Stimulated activated CD8-positive, alpha-beta memory T cell treated with anti-CD3 and anti-CD28 coated beads, Interleukin-4, amount 100 ng/mL, for 48 hours (primary cell): ENCODE results near the gene CHAF1A.

Source experiments
- DNase-seq: peaks from one replicate; pipeline ENCODE4 v3.0.0-alpha.2; 2020

The CHAF1A gene

GRCh38 chr19:4406626-4407025, 4.2 kb downstream of the CHAF1A start:
- DNase-seq: no peak

DNA sequence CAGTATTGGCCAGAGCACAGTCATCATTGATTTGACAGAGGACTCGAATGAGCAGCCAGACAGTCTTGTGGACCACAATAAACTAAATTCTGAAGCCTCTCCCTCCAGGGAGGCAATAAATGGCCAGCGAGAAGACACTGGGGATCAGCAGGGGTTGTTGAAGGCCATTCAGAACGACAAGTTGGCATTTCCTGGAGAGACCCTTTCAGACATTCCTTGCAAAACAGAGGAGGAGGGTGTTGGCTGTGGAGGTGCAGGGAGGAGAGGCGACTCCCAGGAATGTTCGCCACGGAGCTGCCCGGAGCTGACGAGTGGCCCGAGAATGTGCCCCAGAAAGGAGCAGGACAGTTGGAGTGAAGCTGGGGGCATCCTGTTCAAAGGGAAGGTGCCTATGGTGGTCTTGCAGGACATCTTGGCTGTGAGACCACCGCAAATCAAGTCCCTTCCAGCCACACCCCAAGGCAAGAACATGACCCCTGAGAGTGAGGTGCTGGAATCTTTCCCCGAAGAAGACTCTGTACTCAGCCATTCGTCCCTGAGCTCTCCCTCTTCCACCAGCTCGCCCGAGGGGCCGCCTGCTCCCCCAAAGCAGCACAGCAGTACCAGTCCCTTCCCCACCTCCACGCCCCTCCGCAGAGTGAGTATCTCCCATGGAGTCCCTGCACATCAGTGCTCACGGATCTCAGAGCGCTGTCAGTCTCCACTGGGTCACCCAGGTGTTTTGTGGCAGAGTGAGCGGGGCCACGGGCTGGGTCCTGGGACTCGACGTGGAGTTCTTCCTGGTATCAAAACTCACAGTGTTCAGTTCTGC, 6.9 kb downstream of the CHAF1A start:
- DNase-seq: no peak

DNA sequence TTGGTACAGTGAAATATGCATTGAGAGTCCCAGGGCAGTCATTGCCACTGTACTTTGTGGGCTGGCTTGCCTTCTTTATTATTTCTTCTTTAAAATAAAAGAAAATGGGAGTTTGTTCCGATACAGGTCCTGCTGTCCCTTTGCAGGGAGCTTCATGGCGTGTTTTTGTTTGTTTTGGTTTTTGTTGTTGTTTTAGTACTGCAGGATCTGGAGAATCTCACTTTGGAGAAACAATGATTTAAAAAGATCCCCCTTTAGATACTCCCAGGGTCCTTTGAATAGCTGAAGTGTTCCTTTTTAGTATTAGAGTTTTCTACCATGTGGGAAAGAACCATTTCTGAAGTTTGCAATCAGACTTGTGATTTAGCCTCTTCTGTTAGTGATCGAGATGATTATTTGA, 11.1 kb downstream of the CHAF1A start:
- no peak for DNase-seq

- DNase-seq: no peak
Measured at GRCh38 chr19:4414144-4414799, 11.8 kb downstream of the CHAF1A start.

DNA sequence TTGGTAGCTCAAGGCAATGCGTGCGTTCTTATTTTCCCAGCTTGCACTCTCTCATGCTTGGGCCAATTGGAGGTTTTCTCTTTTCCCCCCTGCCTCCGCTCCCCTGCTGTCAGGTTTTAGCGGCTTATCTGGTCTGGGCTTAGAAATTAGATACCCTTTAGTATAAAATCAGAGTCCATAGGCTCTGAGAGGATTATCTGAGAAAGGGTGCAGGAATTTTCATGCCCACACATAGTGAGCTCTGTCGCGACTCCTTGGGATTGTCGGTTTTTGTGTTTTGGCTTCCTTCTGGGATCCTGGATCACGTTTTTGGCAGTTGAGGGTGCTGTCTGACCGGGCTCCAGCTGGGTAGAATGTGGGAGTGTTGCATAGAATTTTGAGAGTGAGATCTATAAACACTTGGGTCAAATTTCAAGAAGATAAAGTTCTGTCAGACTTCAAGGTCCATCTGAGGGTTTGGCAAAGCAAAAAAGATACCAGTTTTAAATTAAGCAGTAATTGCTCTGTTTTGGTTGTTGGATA, 12.4 kb downstream of the CHAF1A start:
- DNase-seq: no peak

DNA sequence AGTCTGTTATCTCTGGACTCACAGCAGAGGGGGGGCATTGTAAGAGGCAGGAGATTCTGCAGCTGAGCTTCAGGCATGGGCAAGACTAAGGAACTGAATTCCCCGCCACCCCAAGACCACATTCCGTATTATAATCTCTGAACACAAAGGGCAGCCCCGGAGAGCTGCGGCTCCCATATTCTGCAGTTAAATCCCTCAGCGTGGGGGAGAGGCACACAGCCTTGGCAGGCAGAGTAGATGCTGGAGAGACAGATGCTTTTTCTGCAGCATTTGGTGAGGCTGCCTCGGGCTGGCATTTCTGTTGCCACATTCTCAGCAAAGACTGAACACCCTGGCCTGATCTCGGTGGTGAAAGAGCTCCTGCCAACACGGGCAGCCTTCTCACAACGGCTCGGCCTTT, 12.9 kb downstream of the CHAF1A start:
- no peak for DNase-seq

DNA sequence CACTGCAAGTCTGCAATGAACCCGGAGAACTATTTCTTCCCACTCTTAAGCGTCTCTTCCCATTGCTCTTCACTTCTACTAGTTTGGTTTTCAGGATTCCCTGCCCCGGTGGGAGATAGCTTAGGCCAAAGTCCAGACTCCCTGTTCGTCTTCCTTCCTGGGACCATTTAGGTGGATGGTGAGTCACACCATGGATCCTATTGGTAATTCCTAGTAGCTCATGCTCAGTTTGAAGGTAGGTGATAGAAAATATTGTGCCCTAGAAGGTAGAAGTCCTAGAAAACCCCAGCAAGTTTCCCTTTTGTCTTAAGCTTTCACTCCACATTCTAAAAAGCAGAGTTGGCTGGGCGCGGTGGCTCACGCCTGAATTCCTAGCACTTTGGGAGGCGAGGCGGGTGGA, 13.8 kb downstream of the CHAF1A start:
- DNase-seq: no peak

- DNase-seq: no peak
Measured at GRCh38 chr19:4423416-4424126, 21.1 kb downstream of the CHAF1A start.

DNA sequence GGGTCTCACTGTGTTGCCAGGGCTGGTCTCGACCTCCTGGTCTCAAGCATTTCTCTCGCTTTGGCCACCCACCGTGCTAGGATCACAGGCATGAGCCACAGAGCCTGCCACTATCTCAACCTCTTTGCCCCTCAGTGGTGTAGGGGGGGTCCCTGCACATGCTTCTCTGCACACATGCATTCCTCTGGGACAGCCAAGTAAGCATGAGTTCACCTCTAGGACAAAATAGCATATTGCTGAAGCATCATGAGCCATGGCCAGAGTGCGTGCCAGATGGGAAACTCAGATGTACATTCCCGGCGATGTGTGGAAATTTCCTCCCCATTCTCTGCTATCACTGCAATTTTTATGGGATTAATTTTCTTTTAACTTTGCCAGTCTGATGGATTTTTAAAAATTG, 23.1 kb downstream of the CHAF1A start:
- DNase-seq: no peak

- DNase-seq: no peak
Measured at GRCh38 chr19:4428326-4428975, 26.0 kb downstream of the CHAF1A start.

GRCh38 chr19:4429256-4429655, 26.8 kb downstream of the CHAF1A start:
- no peak for DNase-seq

- no peak for DNase-seq
Measured at GRCh38 chr19:4429771-4430171, 27.3 kb downstream of the CHAF1A start.

GRCh38 chr19:4430760-4431159, 28.3 kb downstream of the CHAF1A start:
- no peak for DNase-seq

DNA sequence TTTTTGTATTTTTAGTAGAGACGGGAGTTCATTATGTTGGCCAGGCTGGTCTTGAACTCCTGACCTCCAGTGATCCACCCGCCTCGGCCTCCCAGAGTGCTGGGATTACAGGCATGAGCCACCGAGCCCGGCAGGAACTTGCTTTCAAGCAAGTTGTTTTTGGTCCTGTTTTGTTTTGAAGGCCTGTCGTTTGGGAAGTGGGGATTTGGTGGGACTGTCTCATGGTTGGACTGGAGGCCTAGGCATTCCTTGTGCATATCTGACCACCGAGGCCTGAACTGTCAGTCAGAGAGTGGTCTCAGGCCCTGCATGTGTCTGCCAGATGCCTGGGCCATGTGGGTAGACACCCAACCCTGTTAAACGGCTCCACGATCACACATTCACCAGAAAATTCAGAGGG, 28.9 kb downstream of the CHAF1A start:
- no peak for DNase-seq

GRCh38 chr19:4431808-4432674, 29.6 kb downstream of the CHAF1A start:
- no peak for DNase-seq

DNA sequence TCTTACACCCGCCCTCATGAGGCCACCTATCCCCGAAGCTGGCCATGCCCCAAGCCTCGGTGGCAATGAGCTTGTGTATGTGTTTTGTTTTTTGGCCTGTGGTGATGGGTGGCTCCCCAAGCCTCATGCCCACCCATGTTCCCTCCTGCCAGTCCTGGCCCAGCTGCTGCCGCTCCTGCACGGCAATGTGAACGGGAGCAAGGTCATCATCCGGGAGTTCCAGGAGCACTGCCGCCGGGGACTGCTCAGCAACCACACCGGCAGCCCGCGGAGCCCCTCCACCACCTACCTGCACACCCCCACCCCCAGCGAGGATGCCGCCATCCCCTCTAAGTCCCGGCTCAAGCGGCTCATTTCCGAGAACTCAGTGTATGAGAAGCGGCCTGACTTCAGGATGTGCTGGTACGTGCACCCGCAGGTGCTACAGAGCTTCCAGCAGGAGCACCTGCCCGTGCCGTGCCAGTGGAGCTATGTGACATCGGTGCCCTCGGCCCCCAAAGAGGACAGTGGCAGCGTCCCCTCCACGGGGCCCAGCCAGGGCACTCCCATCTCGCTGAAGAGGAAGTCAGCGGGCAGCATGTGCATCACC, 30.6 kb downstream of the CHAF1A start:
- no peak for DNase-seq

GRCh38 chr19:4434391-4434790, 32.0 kb downstream of the CHAF1A start:
- no peak for DNase-seq

DNA sequence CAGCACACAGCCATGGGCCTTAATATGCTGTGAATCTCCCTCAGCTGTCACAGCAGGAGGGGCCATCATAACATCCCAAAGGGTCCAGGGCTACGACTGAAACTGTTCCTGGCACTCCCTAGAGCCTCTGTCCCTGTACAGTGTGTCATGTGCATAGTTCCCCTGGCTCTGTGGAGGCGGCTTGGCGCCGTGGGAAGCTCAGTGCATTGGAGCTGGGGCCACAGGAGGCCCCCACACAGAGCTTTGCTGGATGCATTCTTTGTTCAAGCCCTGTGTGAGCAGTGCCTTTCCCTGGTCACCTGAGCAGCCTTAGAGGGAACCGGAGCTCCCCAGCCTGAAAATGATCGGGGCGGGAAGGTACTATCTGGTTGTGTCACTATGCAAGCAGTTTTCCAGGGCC, 33.8 kb downstream of the CHAF1A start:
- no peak for DNase-seq

- no peak for DNase-seq
Measured at GRCh38 chr19:4437103-4437502, 34.7 kb downstream of the CHAF1A start.

DNA sequence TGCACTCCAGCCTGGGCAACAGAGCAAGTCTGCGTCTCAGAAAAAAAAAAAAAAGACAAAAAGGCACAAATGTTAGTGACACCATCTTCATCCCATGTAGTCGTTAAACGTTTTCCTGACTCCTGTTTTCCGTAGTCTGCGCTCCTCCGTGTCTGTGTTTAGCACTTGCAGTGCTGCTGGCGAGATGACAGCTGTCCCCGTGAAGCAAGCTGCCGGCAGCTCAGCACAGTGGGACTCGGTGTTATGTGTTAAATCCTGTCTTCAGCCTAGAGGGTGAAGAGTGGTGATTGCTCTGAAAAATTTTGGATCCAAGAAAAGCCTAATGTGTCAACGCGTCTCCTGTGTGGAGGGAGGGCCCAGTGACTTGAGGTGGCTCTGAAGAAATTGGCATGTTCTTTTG, 36.8 kb downstream of the CHAF1A start:
- DNase-seq: no peak

DNA sequence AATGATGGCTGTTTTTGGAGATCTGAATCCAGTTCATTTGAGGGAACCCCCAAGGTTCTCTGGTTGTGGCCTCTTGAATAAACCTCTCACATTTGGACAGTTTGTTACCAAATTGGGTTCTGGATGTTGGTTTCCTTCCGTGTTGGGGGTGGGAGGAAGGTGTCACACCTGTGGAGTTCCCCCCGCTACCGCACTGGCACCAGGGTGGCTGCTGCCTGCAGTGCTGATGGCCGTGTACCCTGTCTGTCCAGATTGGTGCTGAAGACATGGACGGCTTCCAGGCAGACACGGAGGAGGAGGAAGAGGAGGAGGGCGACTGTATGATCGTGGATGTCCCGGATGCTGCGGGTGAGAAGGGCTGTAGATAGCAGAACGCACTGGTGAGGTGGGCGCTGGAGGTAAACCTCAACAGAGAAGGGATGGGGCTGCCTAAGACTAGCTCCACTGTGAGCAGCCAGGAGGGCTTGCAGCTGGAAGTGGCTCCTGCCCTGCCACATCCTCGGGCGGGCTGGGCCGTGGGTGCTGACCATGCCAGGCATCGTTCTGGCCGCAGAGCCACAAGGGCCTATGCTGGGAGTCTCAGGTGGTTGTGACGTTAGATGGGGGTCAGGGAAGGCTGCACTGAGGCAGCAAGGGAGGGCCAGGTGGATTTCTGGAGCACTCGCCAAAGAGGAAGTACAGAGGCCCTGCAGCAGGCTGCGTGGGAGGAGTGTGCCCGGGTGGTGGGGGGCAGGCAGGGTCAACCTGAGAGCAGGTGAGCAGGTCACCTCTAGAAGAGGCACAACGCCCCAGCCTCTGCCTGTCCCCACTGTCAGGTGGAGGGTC, 39.8 kb downstream of the CHAF1A start:
- no peak for DNase-seq
